HCEC 1CT (cell line): ENCODE data around the gene PNKD.
A peak's percentile ranks its signal among the peaks of the same experiment; 100 is the strongest.

Experiments
- DNase-seq: peaks from one replicate; pipeline ENCODE4 v3.0.0-alpha.2; 2017

Gene PNKD

GRCh38 chr2:218320704-218321336 lies 50.5 kb downstream of the PNKD start:
- no peak for DNase-seq

GRCh38 chr2:218322768-218323525 lies 52.6 kb downstream of the PNKD start:
- DNase-seq = peak; percentile 88

GRCh38 chr2:218323526-218324472 lies 53.5 kb downstream of the PNKD start:
- DNase-seq = peak; percentile 30

GRCh38 chr2:218325566-218326160 lies 55.3 kb downstream of the PNKD start:
- no peak for DNase-seq

GRCh38 chr2:218326315-218326714 lies 56.0 kb downstream of the PNKD start:
- DNase-seq = no peak

- DNase-seq = no peak
Observed at GRCh38 chr2:218327451-218328210, 57.3 kb downstream of the PNKD start.

GRCh38 chr2:218328294-218328693 lies 58.0 kb downstream of the PNKD start:
- DNase-seq = no peak

- DNase-seq = no peak
Observed at GRCh38 chr2:218329027-218329825, 58.9 kb downstream of the PNKD start.

- no peak for DNase-seq
Observed at GRCh38 chr2:218329826-218330593, 59.7 kb downstream of the PNKD start.

GRCh38 chr2:218331745-218332144 lies 61.4 kb downstream of the PNKD start:
- no peak for DNase-seq

GRCh38 chr2:218332288-218332687 lies 62.0 kb downstream of the PNKD start:
- no peak for DNase-seq

- DNase-seq = no peak
Observed at GRCh38 chr2:218332920-218333645, 62.8 kb downstream of the PNKD start.

GRCh38 chr2:218334531-218334930 lies 64.2 kb downstream of the PNKD start:
- DNase-seq = no peak

- no peak for DNase-seq
Observed at GRCh38 chr2:218340656-218341055, 70.3 kb downstream of the PNKD start.

GRCh38 chr2:218341381-218341780 lies 71.1 kb downstream of the PNKD start:
- no peak for DNase-seq

GRCh38 chr2:218342837-218343236 lies 72.5 kb downstream of the PNKD start:
- no peak for DNase-seq

- DNase-seq = peak; percentile 13
Observed at GRCh38 chr2:218343591-218343990, 73.3 kb downstream of the PNKD start.

GRCh38 chr2:218344090-218344754 lies 73.9 kb downstream of the PNKD start:
- DNase-seq = no peak

- DNase-seq = no peak
Observed at GRCh38 chr2:218344755-218345417, 74.6 kb downstream of the PNKD start.
